Measurements from ENCODE around the gene LZTFL1.

The LZTFL1 gene

GRCh38 chr3:45870099-45870498 is 28.2 kb upstream of the LZTFL1 start:
- Histone ChIP-seq H4K8ac (ENCODE audit: low read length) (no peak overlapping the region), H3K4me2 (ENCODE audit: low read length, poor library complexity, severe bottlenecking) (no peak overlapping the region)

DNA sequence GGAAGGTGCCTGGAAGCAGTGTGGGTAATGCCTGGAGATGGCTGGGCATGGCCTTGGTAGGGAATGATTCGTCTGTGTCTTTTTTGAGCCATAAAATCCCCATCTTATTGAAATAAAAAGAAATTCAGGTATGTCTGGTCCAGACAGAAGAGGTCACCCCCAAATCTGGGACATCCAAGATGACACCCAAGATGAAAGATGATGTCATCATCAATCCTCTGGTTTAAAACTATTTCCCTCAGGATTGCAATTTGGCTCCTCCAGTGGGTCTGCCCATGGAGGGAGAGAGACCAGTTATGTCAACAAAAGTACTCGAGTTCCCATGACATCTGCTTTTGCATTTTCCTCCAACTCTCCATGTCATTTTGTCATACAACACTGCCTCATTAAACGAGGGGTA is 27.7 kb upstream of the LZTFL1 start:
- H3K36me3 ChIP-seq (ENCODE audit: control insufficient read depth in 1 of 2, insufficient read depth in 2 of 2, low read depth in 1 of 2, low read length in 2 of 2) = no peaks in the 10 kb centered on the region
- no peak overlapping the region for H2BK120ac ChIP-seq (ENCODE audit: low read depth, low read length)

More at GRCh38 chr3:45870099-45870498, 28.2 kb upstream of the LZTFL1 start:
- no peak overlapping the region for H2BK5ac ChIP-seq (ENCODE audit: low read depth, low read length, poor library complexity, severe bottlenecking)
- no peaks in the 10 kb centered on the region for H3K79me1 ChIP-seq (replicated peaks; ENCODE audit: low read length, poor library complexity, severe bottlenecking)
- H3K18ac ChIP-seq (ENCODE audit: low read depth in 1 of 2, low read length in 2 of 2) = no peak overlapping the region
- no peak overlapping the region for H2BK120ac ChIP-seq (ENCODE audit: low read depth, low read length)
- no peak overlapping the region for H2AK5ac ChIP-seq (ENCODE audit: low read length, severe bottlenecking)
- H3K36me3 ChIP-seq (ENCODE audit: control insufficient read depth in 1 of 2, insufficient read depth in 2 of 2, low read depth in 1 of 2, low read length in 2 of 2) = no peaks in the 10 kb centered on the region
- no peak overlapping the region for H3K4ac ChIP-seq (ENCODE audit: low read depth in 1 of 2, low read length in 2 of 2)
- H2AFZ ChIP-seq (ENCODE audit: low read depth, low read length) = no peak overlapping the region
- H3K4me3 ChIP-seq (ENCODE audit: insufficient read depth in 1 of 2, low read depth in 1 of 2, low read length in 2 of 2) = no peak overlapping the region
- no peak overlapping the region for H2BK12ac ChIP-seq (ENCODE audit: low read length in 2 of 2)
- H3K27me3 ChIP-seq (ENCODE audit: control insufficient read depth in 1 of 2, insufficient read depth in 1 of 2, low read length in 2 of 2) = peaks cover 5 to 19% of the 10 kb centered on the region in 2 experiments
- no peak overlapping the region for H3K27ac ChIP-seq (ENCODE audit: low read length, poor library complexity, severe bottlenecking)
- H3K14ac ChIP-seq (ENCODE audit: low read length in 2 of 2) = no peak overlapping the region
- peaks cover 8% of the 10 kb centered on the region for H3K9me3 ChIP-seq (ENCODE audit: control insufficient read depth, low read length)
- no peak overlapping the region for H2BK15ac ChIP-seq (ENCODE audit: low read depth, poor library complexity, severe bottlenecking)
- no peak overlapping the region for H3K9ac ChIP-seq (ENCODE audit: low read length)
- H3K4me1 ChIP-seq (ENCODE audit: control insufficient read depth, insufficient read depth, low read depth, low read length) = no peaks in the 10 kb centered on the region
- no peak overlapping the region for H4K91ac ChIP-seq (ENCODE audit: low read length)
- DNase-seq = no peak
- no peak overlapping the region for H3K23ac ChIP-seq (ENCODE audit: low read length in 2 of 2)
- WGBS = 83% methylated on average over 4 of the region's 4 CpGs

DNA sequence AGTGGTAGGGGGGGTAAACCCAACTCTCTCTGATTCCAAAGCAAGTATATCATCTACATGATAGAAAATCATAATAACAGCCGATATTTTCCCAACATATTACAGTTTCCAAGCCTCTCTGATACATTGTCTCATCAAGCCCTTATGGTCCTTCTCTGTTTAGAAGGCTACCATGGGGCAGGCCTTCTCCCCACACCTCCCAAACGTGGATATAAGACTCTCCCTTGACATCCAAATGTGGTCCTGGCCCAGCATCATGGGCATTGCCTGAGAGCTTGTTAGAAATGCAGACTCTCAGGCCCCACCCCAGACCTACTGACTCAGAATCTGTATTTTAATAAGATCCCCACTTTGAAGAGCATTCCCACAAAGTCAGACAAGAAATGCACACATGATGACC is 26.7 kb upstream of the LZTFL1 start:
- Histone ChIP-seq H2BK120ac (ENCODE audit: low read depth, low read length) (no peak overlapping the region), H3K9ac (ENCODE audit: low read length) (no peak overlapping the region), H2BK5ac (ENCODE audit: low read depth, low read length, poor library complexity, severe bottlenecking) (no peak overlapping the region), H3K27me3 (ENCODE audit: control insufficient read depth in 1 of 2, insufficient read depth in 1 of 2, low read length in 2 of 2) (peaks cover 10 to 11% of the 10 kb centered on the region in 2 experiments), H3K18ac (ENCODE audit: low read depth in 1 of 2, low read length in 2 of 2) (no peak overlapping the region), H2AK5ac (ENCODE audit: low read length, severe bottlenecking) (no peak overlapping the region), H3K9me3 (ENCODE audit: control insufficient read depth, low read length) (peaks cover 14% of the 10 kb centered on the region), H3K79me1 (replicated peaks; ENCODE audit: low read length, poor library complexity, severe bottlenecking) (no peaks in the 10 kb centered on the region), H4K91ac (ENCODE audit: low read length) (no peak overlapping the region), H3K36me3 (ENCODE audit: control insufficient read depth in 1 of 2, insufficient read depth in 2 of 2, low read depth in 1 of 2, low read length in 2 of 2) (no peaks in the 10 kb centered on the region), H3K23ac (ENCODE audit: low read length in 2 of 2) (no peak overlapping the region), H2BK12ac (ENCODE audit: low read length in 2 of 2) (no peak overlapping the region), H3K4ac (ENCODE audit: low read depth in 1 of 2, low read length in 2 of 2) (no peak overlapping the region), H3K4me2 (ENCODE audit: low read length, poor library complexity, severe bottlenecking) (no peak overlapping the region), H2BK15ac (ENCODE audit: low read depth, poor library complexity, severe bottlenecking) (no peak overlapping the region), H3K4me1 (ENCODE audit: control insufficient read depth, insufficient read depth, low read depth, low read length) (no peaks in the 10 kb centered on the region), H2AFZ (ENCODE audit: low read depth, low read length) (no peak overlapping the region), H3K4me3 (ENCODE audit: insufficient read depth in 1 of 2, low read depth in 1 of 2, low read length in 2 of 2) (no peak overlapping the region), H3K14ac (ENCODE audit: low read length in 2 of 2) (no peak overlapping the region), H3K27ac (ENCODE audit: low read length, poor library complexity, severe bottlenecking) (no peak overlapping the region), H4K8ac (ENCODE audit: low read length) (no peak overlapping the region)
- no peak for DNase-seq
- 50% methylated on average over 2 of the region's 2 CpGs for WGBS

More for the DNA sequence above, 27.7 kb upstream of the LZTFL1 start:
- no peak overlapping the region for H3K23ac ChIP-seq (ENCODE audit: low read length in 2 of 2)
- H3K9me3 ChIP-seq (ENCODE audit: control insufficient read depth, low read length) = peaks cover 13% of the 10 kb centered on the region
- no peaks in the 10 kb centered on the region for H3K4me1 ChIP-seq (ENCODE audit: control insufficient read depth, insufficient read depth, low read depth, low read length)
- 53% methylated on average over 2 of the region's 3 CpGs for WGBS
- H3K4me3 ChIP-seq (ENCODE audit: insufficient read depth in 1 of 2, low read depth in 1 of 2, low read length in 2 of 2) = no peak overlapping the region
- H2BK5ac ChIP-seq (ENCODE audit: low read depth, low read length, poor library complexity, severe bottlenecking) = no peak overlapping the region
- H2BK12ac ChIP-seq (ENCODE audit: low read length in 2 of 2) = no peak overlapping the region
- no peak overlapping the region for H2BK15ac ChIP-seq (ENCODE audit: low read depth, poor library complexity, severe bottlenecking)
- DNase-seq = no peak
- H3K79me1 ChIP-seq (replicated peaks; ENCODE audit: low read length, poor library complexity, severe bottlenecking) = no peaks in the 10 kb centered on the region
- no peak overlapping the region for H3K9ac ChIP-seq (ENCODE audit: low read length)
- H4K91ac ChIP-seq (ENCODE audit: low read length) = no peak overlapping the region
- H3K18ac ChIP-seq (ENCODE audit: low read depth in 1 of 2, low read length in 2 of 2) = no peak overlapping the region
- no peak overlapping the region for H2AK5ac ChIP-seq (ENCODE audit: low read length, severe bottlenecking)
- peaks cover 10 to 18% of the 10 kb centered on the region in 2 experiments for H3K27me3 ChIP-seq (ENCODE audit: control insufficient read depth in 1 of 2, insufficient read depth in 1 of 2, low read length in 2 of 2)
- no peak overlapping the region for H3K4ac ChIP-seq (ENCODE audit: low read depth in 1 of 2, low read length in 2 of 2)
- H3K27ac ChIP-seq (ENCODE audit: low read length, poor library complexity, severe bottlenecking) = no peak overlapping the region
- no peak overlapping the region for H3K14ac ChIP-seq (ENCODE audit: low read length in 2 of 2)
- H4K8ac ChIP-seq (ENCODE audit: low read length) = no peak overlapping the region
- H2AFZ ChIP-seq (ENCODE audit: low read depth, low read length) = no peak overlapping the region
- H3K4me2 ChIP-seq (ENCODE audit: low read length, poor library complexity, severe bottlenecking) = no peak overlapping the region

DNA sequence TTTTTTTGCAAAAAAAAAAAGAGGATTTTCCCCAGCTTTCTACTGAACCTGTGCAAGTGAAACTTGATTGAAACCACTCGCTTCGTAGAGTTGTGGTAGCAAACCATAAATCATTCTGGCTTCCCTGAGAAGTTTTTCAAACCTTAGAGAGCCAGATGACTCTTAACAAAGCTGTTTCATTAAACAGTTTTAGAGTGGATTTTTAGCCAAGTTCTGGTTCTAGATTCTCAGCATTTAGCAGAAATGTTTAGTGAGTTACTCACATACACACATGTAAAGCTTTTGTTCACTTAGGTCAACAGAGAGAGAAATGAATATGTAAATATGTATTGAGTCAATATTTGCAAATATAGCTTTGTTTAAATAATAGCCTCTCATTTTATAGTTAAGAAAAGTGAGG is 26.3 kb upstream of the LZTFL1 start:
- H3K36me3 ChIP-seq (ENCODE audit: control insufficient read depth in 1 of 2, insufficient read depth in 2 of 2, low read depth in 1 of 2, low read length in 2 of 2) = no peaks in the 10 kb centered on the region
- 38% methylated on average over 2 of the region's 2 CpGs for WGBS

More for the DNA sequence above, 26.3 kb upstream of the LZTFL1 start:
- H2AFZ ChIP-seq (ENCODE audit: low read depth, low read length) = no peak overlapping the region
- no peak overlapping the region for H2AK5ac ChIP-seq (ENCODE audit: low read length, severe bottlenecking)
- no peak overlapping the region for H2BK12ac ChIP-seq (ENCODE audit: low read length in 2 of 2)
- DNase-seq = no peak
- H3K79me1 ChIP-seq (replicated peaks; ENCODE audit: low read length, poor library complexity, severe bottlenecking) = no peaks in the 10 kb centered on the region
- H2BK120ac ChIP-seq (ENCODE audit: low read depth, low read length) = no peak overlapping the region
- H3K9me3 ChIP-seq (ENCODE audit: control insufficient read depth, low read length) = peaks cover 15% of the 10 kb centered on the region
- H4K8ac ChIP-seq (ENCODE audit: low read length) = no peak overlapping the region
- no peak overlapping the region for H2BK5ac ChIP-seq (ENCODE audit: low read depth, low read length, poor library complexity, severe bottlenecking)
- peaks cover 10 to 13% of the 10 kb centered on the region in 2 experiments for H3K27me3 ChIP-seq (ENCODE audit: control insufficient read depth in 1 of 2, insufficient read depth in 1 of 2, low read length in 2 of 2)
- H3K4ac ChIP-seq (ENCODE audit: low read depth in 1 of 2, low read length in 2 of 2) = no peak overlapping the region
- no peak overlapping the region for H3K18ac ChIP-seq (ENCODE audit: low read depth in 1 of 2, low read length in 2 of 2)
- no peak overlapping the region for H3K23ac ChIP-seq (ENCODE audit: low read length in 2 of 2)
- no peak overlapping the region for H3K14ac ChIP-seq (ENCODE audit: low read length in 2 of 2)
- H2BK15ac ChIP-seq (ENCODE audit: low read depth, poor library complexity, severe bottlenecking) = no peak overlapping the region
- H3K9ac ChIP-seq (ENCODE audit: low read length) = no peak overlapping the region
- H3K4me3 ChIP-seq (ENCODE audit: insufficient read depth in 1 of 2, low read depth in 1 of 2, low read length in 2 of 2) = no peak overlapping the region
- H3K27ac ChIP-seq (ENCODE audit: low read length, poor library complexity, severe bottlenecking) = no peak overlapping the region
- H3K4me2 ChIP-seq (ENCODE audit: low read length, poor library complexity, severe bottlenecking) = no peak overlapping the region
- H3K4me1 ChIP-seq (ENCODE audit: control insufficient read depth, insufficient read depth, low read depth, low read length) = no peaks in the 10 kb centered on the region
- no peak overlapping the region for H4K91ac ChIP-seq (ENCODE audit: low read length)
